ENCODE measurements around the gene FFAR1. TPM values are rescaled to one million over a fixed set of nuclear protein-coding genes. Genes with fewer than 3 reads are reported as not detected.

The FFAR1 gene
- total and polyA plus RNA-seq, 10 donors: 0.16 to 0.52 (median 0.26) TPM; not detected in 3

DNA sequence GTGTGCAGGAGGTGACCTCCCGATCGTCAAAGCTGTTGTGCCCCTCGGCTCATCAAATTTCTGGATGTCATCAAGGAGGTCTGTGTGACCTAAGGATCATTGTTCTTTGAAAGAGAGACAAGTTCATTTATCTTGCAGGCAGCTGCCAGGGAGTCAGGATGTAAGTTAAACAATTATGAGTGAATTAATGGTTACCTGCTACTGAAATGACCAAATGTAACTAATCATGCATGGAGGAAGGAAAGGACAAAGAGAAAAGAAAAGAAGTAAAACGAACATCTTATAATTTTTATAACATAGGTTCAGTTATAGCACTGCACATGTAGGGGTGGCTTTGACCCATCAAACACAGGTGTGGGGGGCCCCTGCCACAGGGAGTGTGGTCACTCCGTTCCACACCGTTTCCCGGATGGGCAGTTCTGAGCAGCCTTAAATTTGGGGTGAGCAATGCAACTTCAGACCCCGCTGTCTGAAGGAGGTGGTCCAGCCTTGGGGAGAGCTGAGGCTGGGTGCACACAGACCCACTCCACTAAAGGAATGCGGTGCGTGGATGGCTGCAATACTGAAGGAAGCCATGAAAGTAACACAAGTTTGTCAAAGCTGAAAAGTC is 13.5 kb upstream of the FFAR1 start:
- peaks cover 3 to 85% (median 38%) of the 10 kb centered on the region in 6 donors for H3K4me1 ChIP-seq
- peaks cover 0 to 13% (median 0%) of the 10 kb centered on the region in 7 donors for H3K27me3 ChIP-seq (replicated peaks in 1 of 7)
- no peak for DNase-seq
- H3K27ac ChIP-seq: peak overlapping the region in 5 of 8 donors; percentile 15 to 87 (median 79)
- no peak for TF ChIP-seq POLR2AphosphoS5 (IDR thresholded peaks at IDR 0.05)
- TF ChIP-seq POLR2A (IDR thresholded peaks at IDR 0.05): no peak
- TF ChIP-seq, protein P1, sequence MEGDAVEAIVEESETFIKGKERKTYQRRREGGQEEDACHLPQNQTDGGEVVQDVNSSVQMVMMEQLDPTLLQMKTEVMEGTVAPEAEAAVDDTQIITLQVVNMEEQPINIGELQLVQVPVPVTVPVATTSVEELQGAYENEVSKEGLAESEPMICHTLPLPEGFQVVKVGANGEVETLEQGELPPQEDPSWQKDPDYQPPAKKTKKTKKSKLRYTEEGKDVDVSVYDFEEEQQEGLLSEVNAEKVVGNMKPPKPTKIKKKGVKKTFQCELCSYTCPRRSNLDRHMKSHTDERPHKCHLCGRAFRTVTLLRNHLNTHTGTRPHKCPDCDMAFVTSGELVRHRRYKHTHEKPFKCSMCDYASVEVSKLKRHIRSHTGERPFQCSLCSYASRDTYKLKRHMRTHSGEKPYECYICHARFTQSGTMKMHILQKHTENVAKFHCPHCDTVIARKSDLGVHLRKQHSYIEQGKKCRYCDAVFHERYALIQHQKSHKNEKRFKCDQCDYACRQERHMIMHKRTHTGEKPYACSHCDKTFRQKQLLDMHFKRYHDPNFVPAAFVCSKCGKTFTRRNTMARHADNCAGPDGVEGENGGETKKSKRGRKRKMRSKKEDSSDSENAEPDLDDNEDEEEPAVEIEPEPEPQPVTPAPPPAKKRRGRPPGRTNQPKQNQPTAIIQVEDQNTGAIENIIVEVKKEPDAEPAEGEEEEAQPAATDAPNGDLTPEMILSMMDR (IDR thresholded peaks at IDR 0.05 in 8 of 11, conservative IDR thresholded peaks at IDR 0.05 in 3 of 11): no peak
- WGBS, 5 donors: 71 to 84% (median 75%) methylated on average over 10 of the region's 10 CpGs
- H3K4me3 ChIP-seq: peak overlapping the region in 4 of 8 donors; percentile 5 to 77 (median 49)
- intact Hi-C loops (cut with DNase I; ENCODE audit: low total_unique reads): loop anchor here (10.0 kb wide), 1 partner anchor 59 kb away; no protein-coding TSS in a partner anchor
- peaks cover 0 to 53% (median 3%) of the 10 kb centered on the region in 6 donors for H3K36me3 ChIP-seq
- H3K9me3 ChIP-seq: no peaks in the 10 kb centered on the region

DNA sequence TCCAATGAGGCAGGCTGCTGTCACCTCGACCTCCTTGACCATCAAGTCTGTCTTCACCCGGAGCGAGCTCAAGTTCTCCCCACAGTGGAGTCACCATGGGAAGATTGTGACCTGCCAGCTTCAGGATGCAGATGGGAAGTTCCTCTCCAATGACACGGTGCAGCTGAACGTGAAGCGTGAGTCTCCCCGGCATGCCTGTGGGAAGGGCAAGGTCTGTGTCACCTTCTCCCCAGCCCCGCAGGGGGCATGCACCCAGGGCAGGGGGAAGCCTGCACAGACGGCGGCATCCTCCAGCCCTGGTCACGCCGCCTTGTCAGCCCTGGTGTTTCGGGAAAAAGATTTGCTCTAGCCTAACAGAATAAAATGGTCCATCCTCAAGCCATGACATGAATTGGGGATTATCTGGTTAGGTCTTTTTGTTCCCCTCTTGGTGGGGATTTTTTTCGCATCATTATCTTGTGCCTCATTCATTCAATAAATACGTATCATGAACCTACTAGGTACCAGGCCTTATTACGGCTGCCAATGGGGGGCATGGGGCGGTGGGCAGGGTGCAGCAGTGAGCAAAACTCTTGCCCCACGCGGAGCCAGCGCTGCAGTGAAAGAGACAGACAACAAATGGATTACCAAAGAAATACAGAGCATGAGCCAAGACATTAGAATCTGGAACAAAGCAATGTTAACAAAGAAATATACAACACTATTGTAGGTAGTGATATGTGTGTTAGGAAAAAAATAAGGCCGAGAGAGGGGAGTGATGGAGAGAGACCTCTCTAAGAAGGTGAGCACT is 11.3 kb upstream of the FFAR1 start:
- H3K9me3 ChIP-seq: no peaks in the 10 kb centered on the region
- TF ChIP-seq POLR2A (IDR thresholded peaks at IDR 0.05) (no peak), POLR2AphosphoS5 (IDR thresholded peaks at IDR 0.05) (peak in 2 of 3 donors; percentile 24 to 72)
- TF ChIP-seq, protein P1 (IDR thresholded peaks at IDR 0.05 in 8 of 11, conservative IDR thresholded peaks at IDR 0.05 in 3 of 11): no peak
- DNase-seq: no peak
- peaks cover 0 to 74% (median 3%) of the 10 kb centered on the region in 6 donors for H3K36me3 ChIP-seq
- peaks cover 3 to 98% (median 42%) of the 10 kb centered on the region in 6 donors for H3K4me1 ChIP-seq
- no peak overlapping the region for H3K4me3 ChIP-seq
- intact Hi-C loops (cut with DNase I; ENCODE audit: low total_unique reads): loop anchor here (10.0 kb wide), 1 partner anchor 62 kb away; no protein-coding TSS in a partner anchor
- H3K27me3 ChIP-seq (replicated peaks in 1 of 7): peaks cover 0 to 6% (median 0%) of the 10 kb centered on the region in 7 donors
- WGBS, 5 donors: 85 to 91% (median 89%) methylated on average over 20 to 21 of the region's 21 CpGs
- H3K27ac ChIP-seq: no peak overlapping the region

DNA sequence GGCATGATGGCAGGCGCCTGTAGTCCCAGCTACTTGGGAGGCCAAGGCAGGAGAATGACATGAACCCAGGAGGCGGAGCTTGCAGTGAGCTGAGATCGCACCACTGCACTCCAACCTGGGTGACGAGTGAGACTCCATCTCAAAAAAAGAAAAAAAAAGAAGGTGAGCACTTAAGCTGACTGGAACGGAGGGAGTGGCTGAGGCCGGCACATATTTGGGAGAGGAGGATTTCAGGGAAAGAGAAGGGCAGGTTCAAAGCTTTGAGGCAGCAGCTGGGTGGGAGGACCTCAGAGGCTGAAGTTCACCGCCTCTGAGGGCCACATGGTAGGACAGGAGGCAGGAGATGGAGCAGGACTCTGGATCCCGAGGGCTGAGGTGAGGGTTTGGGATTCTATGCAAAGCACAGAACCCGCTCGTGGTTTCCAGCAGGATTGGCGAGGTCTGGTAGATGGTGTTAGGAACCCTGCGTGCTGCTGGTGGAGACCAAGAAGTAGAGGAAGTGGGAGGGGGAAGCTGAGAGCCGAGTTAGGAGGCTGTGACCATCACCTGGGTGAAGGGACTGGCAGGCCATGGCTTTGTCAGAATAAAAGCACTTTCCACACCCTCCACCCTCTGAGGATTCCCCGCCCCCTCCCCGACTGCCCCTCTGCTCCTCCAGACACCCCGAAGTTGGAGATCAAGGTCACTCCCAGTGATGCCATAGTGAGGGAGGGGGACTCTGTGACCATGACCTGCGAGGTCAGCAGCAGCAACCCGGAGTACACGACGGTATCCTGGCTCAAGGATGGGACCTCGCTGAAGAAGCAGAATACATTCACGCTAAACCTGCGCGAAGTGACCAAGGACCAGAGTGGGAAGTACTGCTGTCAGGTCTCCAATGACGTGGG is 10.4 kb upstream of the FFAR1 start:
- H3K4me3 ChIP-seq: no peak overlapping the region
- intact Hi-C loops (cut with DNase I; ENCODE audit: low total_unique reads): loop anchor here (10.0 kb wide), 1 partner anchor 63 kb away; no protein-coding TSS in a partner anchor
- peaks cover 0 to 76% (median 3%) of the 10 kb centered on the region in 6 donors for H3K36me3 ChIP-seq
- H3K27ac ChIP-seq: peak overlapping the region in 3 of 8 donors; percentile 11 to 37 (median 30)
- peaks cover 3 to 99% (median 47%) of the 10 kb centered on the region in 6 donors for H3K4me1 ChIP-seq
- 67 to 80% (median 71%) methylated on average over 22 to 25 of the region's 25 CpGs for WGBS, 5 donors
- TF ChIP-seq POLR2AphosphoS5 (IDR thresholded peaks at IDR 0.05): peak in 1 of 3 donors; percentile 18
- no peak for TF ChIP-seq POLR2A (IDR thresholded peaks at IDR 0.05)
- no peak for DNase-seq
- no peaks in the 10 kb centered on the region for H3K27me3 ChIP-seq (replicated peaks in 1 of 7)
- H3K9me3 ChIP-seq: no peaks in the 10 kb centered on the region

DNA sequence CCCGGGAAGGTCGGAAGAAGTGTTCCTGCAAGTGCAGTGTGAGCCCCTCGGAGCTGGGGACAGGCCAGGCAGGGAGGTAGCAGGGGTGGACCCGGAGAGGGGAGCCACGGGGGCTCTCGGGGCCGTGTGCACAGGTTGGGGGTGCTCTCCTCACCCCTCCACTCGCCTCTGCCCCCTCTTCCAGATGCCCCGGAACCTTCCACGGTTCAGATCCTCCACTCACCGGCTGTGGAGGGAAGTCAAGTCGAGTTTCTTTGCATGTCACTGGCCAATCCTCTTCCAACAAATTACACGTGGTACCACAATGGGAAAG is 9.8 kb upstream of the FFAR1 start:
- no peaks in the 10 kb centered on the region for H3K9me3 ChIP-seq
- peaks cover 0 to 76% (median 3%) of the 10 kb centered on the region in 6 donors for H3K36me3 ChIP-seq
- no peak overlapping the region for H3K4me3 ChIP-seq
- TF ChIP-seq POLR2A (IDR thresholded peaks at IDR 0.05) (no peak), POLR2AphosphoS5 (IDR thresholded peaks at IDR 0.05) (peak in 1 of 3 donors; percentile 51)
- H3K4me1 ChIP-seq: peaks cover 3 to 99% (median 45%) of the 10 kb centered on the region in 6 donors
- intact Hi-C loops (cut with DNase I; ENCODE audit: low total_unique reads): loop anchor here (10.0 kb wide), 1 partner anchor 63 kb away; no protein-coding TSS in a partner anchor
- DNase-seq: no peak
- WGBS, 5 donors: 84 to 94% (median 88%) methylated on average over 10 to 13 of the region's 13 CpGs
- H3K27ac ChIP-seq: peak overlapping the region in 1 of 8 donors; percentile 37
- H3K27me3 ChIP-seq (replicated peaks in 1 of 7): no peaks in the 10 kb centered on the region

Data from spleen (tissue), 11 donors.